GM12864 (cell line): Measurements from ENCODE around the gene ABTB2.

Source experiments
- DNase-seq: peaks from one replicate; pipeline ENCODE4 v3.0.0-alpha.2; 2011; ENCODE audit warnings: low read depth
- H3K4me3 ChIP-seq: 2 replicates; pipeline ENCODE4 v1.5.1; 2011; ENCODE audit warnings: mild to moderate bottlenecking, low read depth, low read length, control low read depth
- TF ChIP-seq, protein P1 (sequence below): IDR thresholded peaks from 2 replicates; pipeline ENCODE4 v1.5.1; 2011; ENCODE audit warnings: low read depth, mild to moderate bottlenecking, moderate library complexity, low read length, control low read depth, inconsistent platforms; ENCODE audit errors: missing control alignments

ABTB2 gene

DNA sequence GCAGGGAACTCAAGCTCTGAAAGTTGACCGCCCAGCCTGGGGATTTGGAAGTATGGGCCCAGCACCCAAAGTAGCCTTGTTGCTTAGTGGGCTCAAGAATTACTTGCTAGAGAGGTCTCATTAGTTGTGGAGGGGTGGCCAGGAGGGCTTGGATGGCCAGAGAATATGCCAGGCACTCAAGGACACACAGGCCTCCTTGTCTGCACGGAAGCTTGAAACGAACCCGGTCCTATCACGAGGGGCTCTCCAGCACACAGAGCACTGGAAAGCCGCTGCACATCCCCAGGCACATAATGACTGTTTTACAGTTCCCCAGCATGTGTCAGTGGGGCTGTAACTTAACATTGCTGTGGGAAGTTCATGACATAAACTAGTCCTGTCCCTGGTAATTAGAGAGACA lies 196.4 kb downstream of the ABTB2 start:
- H3K4me3 ChIP-seq = no peak overlapping the region
- TF ChIP-seq, protein P1, sequence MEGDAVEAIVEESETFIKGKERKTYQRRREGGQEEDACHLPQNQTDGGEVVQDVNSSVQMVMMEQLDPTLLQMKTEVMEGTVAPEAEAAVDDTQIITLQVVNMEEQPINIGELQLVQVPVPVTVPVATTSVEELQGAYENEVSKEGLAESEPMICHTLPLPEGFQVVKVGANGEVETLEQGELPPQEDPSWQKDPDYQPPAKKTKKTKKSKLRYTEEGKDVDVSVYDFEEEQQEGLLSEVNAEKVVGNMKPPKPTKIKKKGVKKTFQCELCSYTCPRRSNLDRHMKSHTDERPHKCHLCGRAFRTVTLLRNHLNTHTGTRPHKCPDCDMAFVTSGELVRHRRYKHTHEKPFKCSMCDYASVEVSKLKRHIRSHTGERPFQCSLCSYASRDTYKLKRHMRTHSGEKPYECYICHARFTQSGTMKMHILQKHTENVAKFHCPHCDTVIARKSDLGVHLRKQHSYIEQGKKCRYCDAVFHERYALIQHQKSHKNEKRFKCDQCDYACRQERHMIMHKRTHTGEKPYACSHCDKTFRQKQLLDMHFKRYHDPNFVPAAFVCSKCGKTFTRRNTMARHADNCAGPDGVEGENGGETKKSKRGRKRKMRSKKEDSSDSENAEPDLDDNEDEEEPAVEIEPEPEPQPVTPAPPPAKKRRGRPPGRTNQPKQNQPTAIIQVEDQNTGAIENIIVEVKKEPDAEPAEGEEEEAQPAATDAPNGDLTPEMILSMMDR = no peak
- DNase-seq = no peak

DNA sequence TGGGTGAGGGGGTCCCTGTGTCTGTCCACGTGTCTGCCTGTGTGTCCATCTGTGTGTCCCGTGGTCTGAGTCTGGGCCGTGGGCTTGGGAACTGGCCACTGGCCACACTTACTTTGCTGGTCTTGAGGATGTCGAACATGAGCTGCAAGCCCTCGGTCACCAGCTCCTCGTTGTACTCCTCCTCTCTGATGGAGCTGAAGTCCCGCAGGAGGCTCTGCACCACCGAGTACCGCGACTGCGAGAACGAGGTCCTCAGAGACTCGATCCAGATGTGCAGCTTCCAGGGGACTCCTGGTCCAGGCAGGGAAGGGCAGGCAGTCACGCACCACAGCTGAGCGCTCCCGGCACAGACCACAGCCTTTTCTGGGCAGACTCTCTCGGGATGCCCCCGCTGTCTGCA lies 197.0 kb downstream of the ABTB2 start:
- TF ChIP-seq, protein P1 = no peak
- H3K4me3 ChIP-seq = no peak overlapping the region
- no peak for DNase-seq

DNA sequence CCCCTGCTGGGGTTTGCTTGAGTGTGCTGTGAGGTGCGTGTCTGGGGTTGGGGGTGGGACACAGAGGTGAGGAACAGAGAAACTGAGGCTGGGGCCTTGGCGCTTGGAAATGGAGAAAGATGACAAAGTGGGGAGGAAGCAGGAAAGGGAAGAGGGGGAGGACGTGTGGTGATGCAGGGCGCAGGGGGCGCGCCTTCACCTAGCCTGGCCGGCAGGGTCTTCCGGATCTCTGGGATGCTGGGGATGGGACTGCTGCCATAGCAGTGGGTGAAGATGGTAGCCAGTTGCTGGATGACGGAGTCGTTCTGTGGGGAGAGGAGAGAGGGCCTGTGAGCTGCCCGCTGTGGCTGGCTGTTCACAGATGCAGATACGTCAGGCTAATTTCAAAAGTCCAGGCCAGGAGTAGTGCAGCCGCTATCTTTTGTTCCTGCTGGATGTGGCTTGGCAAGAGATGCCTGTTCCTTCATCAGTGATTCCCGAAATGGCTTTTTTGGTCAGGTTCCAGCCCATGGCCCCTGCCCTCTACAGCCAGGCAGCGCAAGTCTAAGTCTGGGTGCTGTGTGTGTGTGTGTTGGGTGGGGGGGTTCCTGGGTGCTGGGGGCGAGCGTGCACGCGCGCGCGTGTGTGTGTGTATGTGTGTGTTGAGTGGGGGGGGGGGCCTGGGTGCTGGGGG lies 197.6 kb downstream of the ABTB2 start:
- TF ChIP-seq, protein P1 = no peak
- H3K4me3 ChIP-seq = no peak overlapping the region
- no peak for DNase-seq

DNA sequence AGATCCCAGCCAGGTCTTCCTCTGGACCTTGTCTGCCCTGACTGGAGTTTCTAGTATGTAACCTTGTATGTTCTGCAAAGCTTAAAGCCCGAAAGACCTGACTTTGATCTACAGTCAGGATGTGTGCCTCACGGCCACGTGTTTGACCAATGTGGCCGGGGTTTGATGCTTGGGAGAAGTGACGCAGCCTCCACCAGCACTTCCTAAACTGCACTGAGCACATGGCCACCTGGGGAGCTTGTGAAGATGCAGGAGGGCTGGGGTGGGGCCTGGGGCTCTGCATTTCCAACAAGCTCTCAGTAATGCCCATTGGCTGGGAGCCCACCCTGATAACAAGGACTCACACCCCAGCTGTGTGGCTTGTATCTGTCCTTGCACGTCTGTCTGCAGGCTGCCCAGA lies 199.1 kb downstream of the ABTB2 start:
- no peak for DNase-seq
- TF ChIP-seq, protein P1 = no peak
- no peak overlapping the region for H3K4me3 ChIP-seq

DNA sequence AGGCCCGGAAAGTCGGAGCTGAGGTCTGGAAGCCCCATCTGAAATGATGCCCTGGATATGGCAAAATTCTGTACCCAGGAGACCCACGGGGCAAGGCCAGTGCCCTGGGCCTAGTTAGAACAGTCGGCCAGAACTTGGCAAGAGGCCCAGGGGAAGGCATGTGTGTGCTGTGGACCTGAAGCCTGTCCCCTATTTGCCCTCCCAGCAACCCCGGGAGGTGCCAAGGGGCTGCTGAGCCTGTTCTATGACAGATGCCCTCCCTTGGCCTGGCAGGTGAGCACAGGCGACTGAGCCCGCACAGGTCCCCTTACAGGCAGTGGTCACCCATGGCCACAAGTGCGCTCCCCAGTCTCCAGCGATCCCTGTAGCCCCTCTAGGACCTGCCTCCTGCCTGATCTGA lies 200.6 kb downstream of the ABTB2 start:
- TF ChIP-seq, protein P1 = no peak
- H3K4me3 ChIP-seq = no peak overlapping the region
- DNase-seq = no peak

DNA sequence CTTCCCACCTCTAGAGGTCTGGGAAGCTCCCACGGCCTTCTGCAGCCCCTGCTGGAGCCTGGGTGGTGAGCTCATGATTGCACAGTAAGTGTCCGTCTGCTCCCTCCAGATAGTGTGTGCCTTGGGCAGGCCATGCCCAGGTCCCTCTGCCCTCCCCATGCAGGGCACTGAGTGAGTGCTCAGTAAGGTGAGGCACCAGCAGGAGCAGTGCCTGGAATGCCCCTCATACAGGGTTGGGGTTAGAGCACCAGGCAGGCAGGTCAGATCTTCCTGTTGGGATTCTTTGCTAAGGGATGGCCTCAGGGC lies 202.1 kb downstream of the ABTB2 start:
- TF ChIP-seq, protein P1 = no peak
- DNase-seq = no peak

DNA sequence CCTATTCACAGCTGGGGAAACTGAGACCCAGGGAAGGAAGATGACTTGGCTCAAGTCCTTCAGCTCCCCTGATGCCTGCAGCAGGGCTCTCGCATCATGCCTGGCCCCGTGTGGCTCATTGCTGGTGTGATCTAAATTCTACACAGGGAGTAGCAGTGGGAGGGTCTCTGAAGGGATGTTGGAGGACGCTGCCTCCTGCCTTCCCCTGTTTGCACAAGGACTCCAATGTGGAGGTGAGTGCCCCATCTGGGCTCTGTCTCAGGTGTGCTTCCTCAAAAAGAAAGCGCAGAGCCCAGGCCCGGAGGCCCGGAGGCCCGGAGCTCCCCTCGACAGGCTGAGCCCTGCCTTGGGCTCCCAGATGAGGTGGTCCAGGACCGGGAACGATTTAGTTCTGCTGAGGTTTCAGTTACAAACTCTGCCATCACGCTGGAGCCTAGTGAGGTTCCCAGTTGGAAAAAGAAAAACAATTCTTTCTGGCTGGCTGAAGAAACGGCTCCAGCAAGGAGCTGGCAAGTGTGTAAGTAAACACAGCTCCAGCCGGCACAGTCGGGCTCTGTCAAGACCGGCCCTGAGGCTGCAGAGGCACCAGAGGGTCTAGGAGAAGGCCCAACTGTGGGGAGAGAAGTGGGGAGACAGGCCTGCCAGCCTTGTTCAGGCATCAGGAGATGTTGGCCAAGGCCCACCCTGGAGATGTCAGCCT lies 202.6 kb downstream of the ABTB2 start:
- no peak for DNase-seq
- TF ChIP-seq, protein P1 = no peak
- H3K4me3 ChIP-seq = no peak overlapping the region

More for the DNA sequence above, 202.1 kb downstream of the ABTB2 start:
- no peak overlapping the region for H3K4me3 ChIP-seq
